8988T (cell line): ENCODE data around the gene FOXM1.

Source experiments
- DNase-seq: peaks from one replicate; pipeline ENCODE4 v3.0.0; 2011

Gene FOXM1, protein sequence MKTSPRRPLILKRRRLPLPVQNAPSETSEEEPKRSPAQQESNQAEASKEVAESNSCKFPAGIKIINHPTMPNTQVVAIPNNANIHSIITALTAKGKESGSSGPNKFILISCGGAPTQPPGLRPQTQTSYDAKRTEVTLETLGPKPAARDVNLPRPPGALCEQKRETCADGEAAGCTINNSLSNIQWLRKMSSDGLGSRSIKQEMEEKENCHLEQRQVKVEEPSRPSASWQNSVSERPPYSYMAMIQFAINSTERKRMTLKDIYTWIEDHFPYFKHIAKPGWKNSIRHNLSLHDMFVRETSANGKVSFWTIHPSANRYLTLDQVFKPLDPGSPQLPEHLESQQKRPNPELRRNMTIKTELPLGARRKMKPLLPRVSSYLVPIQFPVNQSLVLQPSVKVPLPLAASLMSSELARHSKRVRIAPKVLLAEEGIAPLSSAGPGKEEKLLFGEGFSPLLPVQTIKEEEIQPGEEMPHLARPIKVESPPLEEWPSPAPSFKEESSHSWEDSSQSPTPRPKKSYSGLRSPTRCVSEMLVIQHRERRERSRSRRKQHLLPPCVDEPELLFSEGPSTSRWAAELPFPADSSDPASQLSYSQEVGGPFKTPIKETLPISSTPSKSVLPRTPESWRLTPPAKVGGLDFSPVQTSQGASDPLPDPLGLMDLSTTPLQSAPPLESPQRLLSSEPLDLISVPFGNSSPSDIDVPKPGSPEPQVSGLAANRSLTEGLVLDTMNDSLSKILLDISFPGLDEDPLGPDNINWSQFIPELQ

DNA sequence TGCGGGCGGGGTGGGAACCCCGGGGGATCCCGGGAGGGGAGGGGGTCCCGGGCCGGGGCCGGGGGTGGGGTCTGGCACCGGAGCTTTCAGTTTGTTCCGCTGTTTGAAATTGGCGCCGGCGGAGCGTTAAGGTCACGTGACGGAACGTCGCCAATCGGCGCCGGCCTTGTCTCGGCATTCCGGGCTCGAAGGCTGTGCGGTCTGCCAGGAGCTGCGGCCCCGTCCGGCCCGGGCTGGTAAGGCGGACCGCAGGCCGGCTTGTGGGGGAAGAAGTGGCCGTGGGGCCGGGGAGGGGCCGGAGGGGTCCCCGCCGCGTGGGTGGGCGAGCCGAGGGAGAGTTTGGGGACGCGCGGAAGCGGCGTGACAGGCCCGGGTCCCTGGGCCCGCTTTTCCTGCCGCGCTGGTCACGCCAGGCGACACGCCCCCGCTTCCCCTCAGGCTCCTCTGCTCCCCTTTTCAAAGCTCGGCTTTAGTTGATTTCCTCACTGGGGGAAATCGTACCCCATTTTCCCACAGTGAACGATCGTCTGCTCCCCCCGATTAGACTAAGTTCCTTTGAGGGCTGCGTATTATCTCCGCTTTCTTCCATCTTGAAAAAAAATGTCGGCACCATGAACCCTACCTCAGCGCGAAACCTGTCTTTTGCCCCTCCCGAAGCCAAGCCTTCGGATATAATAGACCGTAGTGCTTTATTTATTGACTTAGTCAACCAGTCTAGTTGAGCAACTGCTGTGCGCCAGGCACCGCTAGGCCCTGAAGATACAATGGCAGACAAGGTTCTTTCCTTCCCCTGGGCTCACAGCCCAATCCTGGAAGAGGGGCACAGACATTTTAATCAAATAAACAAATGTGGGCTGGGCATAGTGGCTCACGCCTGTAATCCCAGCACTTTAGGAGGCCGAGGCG is at the start of gene FOXM1, which contains the start of gene RHNO1:
Gene FOXM1, minus strand, starts transcription at position 128 of the 906 bp plus-strand sequence. CDS start 2,696 bp downstream, outside the sequence.
Gene RHNO1, plus strand, starts transcription at position 177 of the 906 bp plus-strand sequence. CDS start 8,144 bp downstream, outside the sequence.
- peak; percentile 84 for DNase-seq

DNA sequence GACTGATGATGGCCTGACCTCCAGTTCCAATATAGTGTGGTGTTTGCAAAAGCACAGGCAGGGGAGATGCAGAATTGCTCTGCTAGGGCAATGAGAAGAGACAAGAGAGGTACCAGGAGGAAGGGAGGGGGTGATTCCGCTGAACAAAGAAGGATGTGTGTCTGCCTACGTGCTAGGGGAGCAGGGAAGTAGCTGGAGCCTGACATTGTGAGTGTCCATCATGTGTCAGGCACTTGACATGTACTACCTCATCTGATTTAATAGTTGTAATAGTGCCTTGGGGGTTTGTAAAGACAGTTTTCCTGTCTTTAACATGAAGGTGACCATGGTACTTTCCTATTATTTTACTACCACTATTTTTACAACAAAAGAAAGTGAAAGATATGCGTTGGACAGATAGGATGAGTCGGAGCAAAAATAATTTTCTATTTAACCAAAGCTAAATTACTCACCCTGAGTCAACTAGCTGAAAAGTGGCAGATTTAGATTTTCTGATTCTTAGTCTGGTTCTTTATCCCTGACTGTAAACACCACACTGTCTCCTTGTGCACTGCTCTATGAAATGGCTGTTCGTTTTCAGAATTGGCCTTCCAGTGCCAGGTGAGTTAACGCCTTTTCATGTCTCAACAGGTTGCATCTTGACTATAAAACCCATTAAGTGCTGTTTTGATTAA is 48.5 kb upstream of the FOXM1 start:
- no peak for DNase-seq

DNA sequence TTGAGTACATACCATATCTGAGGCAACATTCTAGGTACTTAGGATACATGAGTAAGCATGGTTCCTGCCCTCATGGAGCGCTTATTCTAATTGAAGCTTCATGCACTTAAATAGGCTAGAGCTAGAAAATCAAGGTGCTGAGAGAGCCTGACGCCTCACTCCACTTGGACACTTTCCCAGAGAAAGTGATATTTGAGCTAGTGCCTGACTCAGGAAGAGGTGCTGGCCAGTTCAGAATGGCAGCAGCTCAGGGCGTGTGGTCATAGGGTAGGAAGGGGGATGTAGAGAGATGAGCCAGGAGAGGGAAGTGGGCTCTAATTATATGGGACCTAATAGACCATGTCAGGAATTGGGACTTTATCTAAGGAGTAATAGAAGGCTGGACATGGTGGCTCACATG is 47.0 kb upstream of the FOXM1 start:
- no peak for DNase-seq

DNA sequence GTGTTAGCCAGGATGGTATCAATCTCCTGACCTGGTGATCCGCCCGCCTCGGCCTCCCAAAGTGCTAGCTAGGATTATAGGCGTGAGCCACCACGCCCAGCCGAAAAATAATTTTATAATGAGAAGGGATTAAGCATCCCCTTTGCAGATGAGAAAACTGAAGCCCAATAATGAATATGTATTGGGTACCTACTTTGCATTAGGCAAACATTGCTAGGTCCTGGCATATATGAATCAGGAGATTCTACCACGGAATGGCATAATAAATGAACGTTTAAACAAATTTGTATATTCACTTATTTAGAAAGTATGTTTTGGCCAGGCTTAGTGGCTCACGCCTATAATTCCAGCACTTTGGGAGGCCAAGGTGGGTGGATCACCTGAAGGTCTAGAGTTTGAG is 46.1 kb upstream of the FOXM1 start:
- DNase-seq, result no peak

DNA sequence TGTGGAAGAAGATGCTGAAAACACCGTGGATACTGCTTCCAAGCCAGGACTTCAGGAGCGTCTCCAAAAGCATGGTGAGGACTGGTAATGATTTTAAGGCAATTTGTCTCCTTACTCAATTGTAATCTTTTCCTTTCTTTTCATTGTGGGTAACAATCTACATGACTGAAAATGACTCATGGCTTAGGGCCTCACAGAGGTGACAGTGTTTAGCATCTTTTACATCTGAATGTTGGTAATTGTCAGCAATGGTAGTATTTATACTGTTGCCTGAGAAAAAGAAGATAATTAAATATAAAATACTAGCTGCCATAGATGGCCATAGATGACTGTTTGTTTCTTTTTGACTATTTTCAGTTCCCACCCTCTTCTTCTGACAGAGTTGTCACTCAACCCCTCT is 45.4 kb upstream of the FOXM1 start:
- no peak for DNase-seq

DNA sequence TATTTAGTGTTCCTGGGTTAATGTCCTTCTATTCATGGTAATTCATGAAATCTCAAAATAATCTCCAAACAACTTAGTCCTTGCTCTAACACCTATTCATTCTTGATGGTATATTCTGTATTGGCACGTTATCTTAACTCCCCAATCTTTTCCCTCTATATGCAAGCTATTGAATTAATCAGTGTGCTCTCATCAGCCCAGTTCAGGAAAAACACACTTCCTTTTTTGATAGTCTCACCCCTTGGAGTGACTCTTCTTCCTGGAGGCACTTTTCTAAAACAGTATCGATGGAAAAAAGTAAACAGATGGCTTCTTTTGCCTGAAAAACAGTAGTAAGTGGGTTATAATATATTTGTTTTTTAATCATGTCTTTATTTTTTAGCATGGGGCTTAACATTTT is 42.3 kb upstream of the FOXM1 start:
- DNase-seq, result no peak

DNA sequence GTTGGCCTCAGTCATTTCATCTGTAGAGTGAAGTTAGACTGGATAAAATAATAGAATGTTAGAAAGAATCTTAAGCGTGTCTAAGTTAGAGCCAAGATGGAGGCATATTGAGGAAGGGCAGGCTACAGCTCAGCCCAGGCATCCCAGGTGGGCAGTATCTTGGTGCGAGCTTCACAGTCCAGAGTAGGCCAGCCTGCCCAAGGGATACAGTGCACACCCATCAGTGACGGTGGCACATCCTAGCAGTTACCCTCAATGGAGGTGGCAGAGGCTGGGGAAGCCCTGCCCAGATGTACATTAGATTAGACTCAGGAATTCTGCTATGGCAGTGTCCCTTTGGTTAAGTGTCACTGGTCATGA is 35.2 kb upstream of the FOXM1 start:
- DNase-seq, result no peak

DNA sequence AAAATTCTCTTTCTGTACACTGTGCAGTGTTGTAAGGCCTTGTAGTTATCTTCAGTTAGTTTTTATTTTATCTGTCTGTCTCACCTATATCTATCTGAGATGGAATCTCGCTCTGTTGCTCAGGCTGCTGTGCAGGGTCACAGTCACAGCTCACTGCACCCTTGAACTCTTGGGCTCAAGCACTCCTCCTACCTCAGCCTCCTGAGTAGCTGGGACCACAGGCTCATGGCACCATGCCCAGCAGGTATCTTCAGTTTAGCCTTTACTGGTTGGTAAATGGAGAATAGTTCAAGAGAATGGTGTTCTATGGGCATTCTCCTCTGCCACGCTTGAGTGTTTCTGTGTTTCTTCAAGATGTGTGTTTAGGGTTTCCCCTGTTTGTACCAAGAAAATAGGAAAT is 27.3 kb upstream of the FOXM1 start:
- DNase-seq, result no peak

DNA sequence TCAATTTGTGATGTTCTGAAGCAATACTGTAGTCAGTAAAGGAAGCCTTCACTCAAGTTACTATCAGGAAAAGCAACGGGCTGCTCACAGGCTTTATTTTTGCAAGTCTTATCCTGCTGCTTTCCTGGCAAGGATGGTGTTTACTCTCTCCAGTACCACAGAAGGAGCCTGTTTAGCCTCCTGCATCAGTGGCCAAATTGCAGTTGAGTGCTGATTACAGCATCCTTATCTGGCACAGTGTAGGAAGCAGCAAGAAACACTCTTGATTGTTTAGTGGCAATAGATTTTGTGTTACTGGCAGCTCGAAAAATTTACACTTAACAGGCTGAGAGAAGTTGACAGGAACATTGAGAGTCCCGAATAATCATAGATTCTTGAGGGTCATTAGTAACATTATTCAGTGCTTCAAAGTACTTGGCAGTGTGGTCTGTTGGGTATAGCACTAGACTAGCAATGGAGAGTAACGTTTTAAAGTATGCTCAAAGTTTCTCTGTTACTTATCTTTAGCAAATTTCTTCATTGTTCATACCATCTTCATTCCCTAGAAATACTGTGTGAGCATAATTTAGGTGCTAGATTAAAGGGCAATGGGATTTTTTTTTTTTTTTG is 25.4 kb upstream of the FOXM1 start:
- no peak for DNase-seq

DNA sequence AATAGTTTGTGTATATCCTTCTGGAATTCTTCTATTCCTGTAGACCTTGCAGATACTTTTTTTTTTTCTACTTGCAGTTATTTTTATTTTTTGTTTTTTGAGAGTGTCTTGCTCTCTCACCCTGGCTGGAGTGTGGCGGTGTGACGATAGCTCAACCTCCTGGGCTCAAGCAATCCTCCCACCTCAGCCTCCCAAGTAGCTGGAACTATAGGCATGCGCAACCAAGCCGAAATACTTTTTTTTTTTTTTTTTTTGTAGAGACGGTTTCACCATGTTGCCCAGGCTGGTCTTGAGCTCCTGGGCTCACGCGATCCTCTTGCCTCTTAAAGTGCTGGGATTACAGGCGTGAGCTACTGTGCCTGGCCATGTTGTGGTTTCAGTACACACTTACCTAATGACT is 23.7 kb upstream of the FOXM1 start:
- DNase-seq, result no peak

DNA sequence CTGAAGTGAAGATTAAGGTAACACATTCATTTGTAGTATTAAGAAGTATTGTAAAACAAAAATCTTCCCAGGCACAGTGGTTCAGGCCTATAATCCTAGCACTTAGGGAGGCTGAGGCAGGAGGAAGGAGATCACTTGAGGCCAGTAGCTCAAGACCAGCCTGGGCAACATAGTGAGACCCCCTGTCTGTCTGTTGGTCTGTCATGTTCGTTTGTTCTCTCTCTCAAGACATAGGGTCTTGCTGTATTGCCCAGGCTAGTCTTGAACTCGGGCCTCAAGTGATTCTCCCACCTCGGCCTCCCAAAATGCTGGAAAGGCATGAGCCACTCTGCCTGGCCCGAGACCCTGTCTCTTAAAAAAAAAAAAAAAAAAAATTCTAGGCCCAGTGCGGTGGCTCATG is 20.4 kb upstream of the FOXM1 start:
- no peak for DNase-seq

DNA sequence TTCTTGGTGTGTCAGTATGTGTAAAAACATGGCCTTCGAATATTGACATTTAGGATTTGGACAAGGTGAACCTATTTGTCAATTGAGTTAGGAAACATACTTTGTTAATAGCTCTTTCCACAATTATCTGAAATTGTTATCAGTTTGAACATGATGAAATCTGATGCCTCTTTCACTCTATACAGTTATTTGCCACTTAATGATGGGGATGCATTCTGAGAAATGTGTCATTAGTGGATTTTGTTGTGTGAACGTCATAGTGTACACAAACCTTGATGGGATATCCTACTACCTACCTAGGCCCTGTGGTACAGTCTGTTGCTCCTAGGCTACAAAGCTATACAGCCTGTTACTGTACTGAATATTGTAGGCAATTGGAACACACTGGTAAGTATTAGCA is 18.5 kb upstream of the FOXM1 start:
- DNase-seq, result no peak

DNA sequence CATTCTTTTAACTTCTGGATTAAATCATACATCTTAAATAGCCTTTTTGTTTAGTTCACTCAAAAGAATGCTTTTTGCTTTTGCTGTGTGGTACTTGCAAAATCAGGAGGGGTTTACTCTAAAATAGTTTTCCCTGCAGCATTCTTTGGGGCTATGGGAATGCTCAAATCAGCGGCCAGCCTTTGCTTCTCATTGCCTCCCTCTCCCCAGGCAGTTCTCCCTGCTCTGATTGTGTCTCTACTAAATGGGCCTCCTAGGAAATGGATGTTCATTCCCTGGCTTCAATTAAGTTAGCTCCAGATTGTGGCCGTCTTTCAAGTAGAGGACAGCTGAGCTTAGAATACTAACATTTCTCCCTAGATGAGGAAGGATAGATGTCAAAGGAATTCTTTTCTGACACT is 18.1 kb upstream of the FOXM1 start:
- DNase-seq, result no peak

DNA sequence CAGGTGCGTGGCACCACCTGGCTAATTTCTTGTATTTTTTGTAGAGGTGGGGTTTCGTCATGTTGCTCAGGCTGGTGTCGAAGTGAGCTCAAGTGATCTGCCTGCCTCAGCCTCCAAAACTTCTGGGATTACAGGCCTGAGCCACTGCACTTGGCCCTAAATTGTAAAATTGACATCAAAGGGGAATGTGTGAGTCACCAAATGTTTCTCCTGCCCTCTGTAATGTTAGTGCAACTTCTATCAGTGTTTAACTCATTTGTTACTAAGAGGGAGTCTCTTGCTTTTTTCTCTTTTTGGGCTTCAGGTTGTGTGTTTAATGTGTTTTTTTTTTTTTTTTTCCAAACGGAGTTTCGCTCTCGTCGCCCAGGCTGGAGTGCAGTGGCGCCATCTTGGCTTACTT is 16.0 kb upstream of the FOXM1 start:
- no peak for DNase-seq

DNA sequence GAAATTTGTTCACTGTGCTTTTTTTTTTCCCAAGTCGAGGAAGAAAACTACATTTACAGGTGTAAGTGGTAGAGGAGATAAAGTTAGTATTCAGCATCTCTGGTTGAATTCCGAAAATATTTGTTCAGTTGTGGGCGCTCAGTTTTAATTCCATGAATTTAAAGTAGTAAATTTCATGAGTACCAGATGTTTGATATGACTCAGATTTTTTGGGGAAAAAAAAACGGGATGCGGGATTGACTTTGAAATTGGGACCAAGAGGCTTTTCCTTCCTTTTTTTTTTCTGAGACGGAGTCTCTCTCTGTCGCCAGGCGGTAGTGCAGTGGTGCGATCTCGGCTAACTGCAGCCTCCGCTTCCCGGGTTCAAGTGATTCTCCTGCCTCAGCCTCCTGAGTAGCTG is 15.3 kb upstream of the FOXM1 start:
- no peak for DNase-seq

DNA sequence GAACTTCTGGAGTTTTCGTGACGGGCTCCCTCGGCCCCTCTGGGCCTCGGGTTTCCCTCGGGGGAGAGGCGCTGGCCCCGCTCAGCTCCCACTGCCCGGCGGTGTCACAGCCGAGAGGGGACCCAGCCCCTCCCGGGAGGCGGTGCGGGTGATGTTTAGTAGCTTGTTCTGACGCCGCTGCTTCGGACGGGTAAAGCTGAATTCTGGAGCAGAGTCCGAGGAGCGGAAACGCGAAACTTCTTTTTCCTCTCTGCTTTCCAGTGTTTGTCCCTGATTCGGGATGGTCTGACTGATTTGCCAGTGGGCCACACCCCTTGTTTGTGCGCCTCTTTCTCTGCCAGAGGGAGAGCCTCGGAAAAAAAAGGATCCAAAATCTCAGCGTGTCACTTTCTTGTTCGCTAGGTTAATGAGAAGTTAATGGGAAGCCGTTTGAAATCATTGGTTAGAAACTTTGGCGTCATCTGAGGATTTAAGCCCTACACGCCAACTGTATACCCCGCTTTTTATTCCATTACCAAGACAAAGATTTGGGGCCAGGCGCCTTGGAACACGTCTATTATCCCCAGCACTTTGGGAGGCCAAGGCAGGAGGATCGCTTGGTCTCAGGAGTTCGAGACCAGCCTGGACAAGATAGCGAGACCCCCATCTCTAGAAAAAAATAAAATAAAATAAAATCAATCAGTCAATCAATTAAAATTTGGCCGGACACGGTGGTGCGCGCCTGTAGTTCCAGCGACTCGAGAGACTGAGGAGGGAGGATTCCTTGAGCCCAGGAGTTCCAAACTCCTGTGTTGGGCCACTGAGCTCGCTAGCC is 14.5 kb upstream of the FOXM1 start:
- DNase-seq, result no peak

DNA sequence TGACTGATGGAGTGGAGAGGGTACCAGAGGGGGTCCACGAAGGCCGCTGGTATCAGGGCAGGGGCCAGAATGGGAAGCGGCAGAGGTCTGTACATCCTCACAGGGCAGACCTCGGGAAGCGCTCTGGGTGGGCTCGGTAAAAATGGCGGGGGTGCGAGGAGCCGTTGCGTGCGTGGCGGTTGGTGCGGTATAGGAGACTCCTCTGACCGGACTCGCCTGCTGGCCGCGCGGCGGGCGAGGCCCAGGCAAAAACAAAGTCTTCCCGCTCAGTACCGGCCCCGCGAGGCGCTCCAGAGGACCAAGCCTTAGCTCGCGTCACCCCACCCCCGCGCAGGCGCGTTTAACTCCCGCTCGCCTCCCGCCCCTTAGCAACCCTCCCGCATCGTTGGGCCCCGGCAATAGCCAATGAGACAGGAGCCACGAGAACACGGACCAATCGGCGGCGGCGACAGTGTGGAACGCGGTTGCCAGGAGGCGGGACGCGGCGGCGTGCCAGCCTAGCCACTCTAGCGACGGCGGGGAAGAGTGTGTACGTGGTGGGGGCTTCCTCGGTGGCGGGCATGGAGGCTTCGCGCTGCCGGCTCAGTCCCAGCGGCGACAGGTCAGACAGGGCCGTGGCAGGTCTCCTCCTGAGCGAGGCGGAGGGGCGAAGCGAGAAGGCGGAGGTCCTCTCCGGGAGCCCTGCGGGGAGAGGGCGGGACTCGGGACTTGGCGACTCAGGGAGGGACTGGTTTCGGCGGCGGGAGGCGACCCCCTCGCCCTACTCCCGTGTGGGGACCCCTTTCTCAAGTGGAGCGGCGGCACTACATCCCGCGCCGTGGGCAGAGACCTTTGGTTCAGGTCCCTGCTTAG is 13.6 kb upstream of the FOXM1 start, which contains the start of gene TULP3:
Gene TULP3, plus strand, starts transcription at position 504 of the 852 bp plus-strand sequence. Its CDS starts 57 bp downstream, at position 561.
- DNase-seq, result peak; percentile 54

DNA sequence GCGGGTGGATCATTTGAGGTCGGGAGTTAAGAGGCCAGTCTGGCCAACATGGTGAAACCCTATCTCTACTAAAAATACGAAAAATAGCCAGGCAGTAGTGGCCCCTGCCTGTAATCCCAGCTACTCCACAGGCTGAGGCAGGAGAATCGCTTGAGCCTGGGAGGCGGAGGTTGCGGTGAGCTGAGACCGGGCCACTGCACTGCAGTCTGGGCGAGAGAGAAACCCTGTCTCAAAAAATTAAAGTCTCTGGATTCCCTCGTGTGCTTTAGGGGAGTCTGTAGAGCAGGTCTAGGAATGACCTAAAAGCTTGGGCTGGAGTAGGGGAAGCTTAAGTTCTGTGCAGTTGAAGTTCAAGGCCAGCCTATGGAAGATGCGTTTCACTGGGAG is 13.0 kb upstream of the FOXM1 start:
- no peak for DNase-seq

DNA sequence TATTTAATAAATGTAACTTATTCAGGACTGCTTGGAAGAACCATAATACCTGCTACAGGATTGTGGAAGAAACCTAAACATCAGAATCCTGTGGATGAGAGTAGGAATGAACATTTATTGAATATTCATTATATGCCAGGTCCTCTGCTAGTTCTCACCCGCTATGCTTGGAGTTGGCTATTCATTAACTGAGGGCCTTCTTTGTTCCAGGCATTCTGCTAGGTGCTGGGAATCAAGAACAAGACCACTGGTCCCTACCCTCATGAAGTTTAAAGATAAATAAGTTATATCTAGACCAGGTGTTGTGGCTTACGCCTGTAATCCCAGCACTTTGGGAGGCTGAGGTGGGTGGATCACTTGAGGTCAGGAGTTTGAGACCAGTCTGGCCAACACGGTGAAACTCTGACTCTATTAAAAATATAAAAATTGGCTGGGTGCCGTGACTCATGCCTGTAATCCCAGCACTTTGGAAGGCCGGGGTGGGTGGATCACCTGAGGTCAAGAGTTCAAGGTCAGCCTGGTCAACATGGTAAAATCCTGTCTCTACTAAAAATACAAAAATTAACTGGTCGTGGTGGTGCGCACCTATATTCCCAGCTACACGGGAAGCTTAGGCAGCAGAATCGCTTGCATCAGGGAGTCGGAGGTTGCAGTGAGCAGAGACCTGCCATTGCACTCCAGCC is 9.9 kb upstream of the FOXM1 start:
- no peak for DNase-seq

DNA sequence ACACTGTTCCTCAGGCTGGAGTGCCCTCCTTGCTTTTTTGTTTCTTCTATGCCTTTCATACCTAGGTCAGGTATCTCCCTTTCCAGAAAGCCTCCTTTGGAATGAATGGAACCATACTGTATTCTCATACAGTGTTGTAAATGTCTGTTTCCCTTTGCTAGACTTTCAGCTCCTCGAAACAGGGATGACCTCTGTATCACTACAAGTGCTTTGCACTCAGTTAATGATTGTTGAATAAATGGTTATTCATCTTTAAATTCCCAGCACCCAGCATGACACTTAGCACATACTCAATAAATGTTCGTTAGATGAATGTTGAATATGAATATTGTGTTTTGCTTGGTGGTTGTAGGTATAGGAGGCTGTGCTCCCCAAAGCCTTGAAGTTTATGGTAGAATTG is 7.8 kb upstream of the FOXM1 start:
- no peak for DNase-seq
